AG04449 (cell line): ENCODE measurements around the gene UBASH3A.

Experiments used
- CTCF ChIA-PET: fragments of 350-600 bp; formaldehyde crosslinking; extraction: SDS; loops from one replicate; lab custom pipeline; 2021; ENCODE audit warnings: antibody characterized with exemption; lab: Yijun Ruan, JAX
- POLR2A ChIA-PET: fragments of 400-600, 350-600 bp; formaldehyde crosslinking; extraction: SDS; loops from one replicate; lab custom pipeline; 2020; ENCODE audit warnings: antibody characterized with exemption, inconsistent platforms; lab: Yijun Ruan, JAX
- DNase-seq: peaks from one replicate; pipeline ENCODE4 v3.0.0-alpha.2; 2010; ENCODE audit warnings: low read depth, low spot score
- H3K4me3 ChIP-seq: 2 replicates; pipeline ENCODE4 v1.5.1; 2011; ENCODE audit warnings: low read depth, mild to moderate bottlenecking, control low read depth, low read length
- TF ChIP-seq, protein P1 (sequence below): IDR thresholded peaks from one replicate; pipeline ENCODE4 v1.5.1; 2011; ENCODE audit warnings: mild to moderate bottlenecking, moderate library complexity, low read length, control low read depth, inconsistent platforms; ENCODE audit not compliant: insufficient read depth; ENCODE audit errors: missing control alignments

UBASH3A gene

GRCh38 chr21:42454786-42455185, 51.1 kb downstream of the UBASH3A start:
- CTCF ChIA-PET: no interaction called here
- no peak overlapping the region for H3K4me3 ChIP-seq
- POLR2A ChIA-PET: no interaction called here
- TF ChIP-seq, protein P1, sequence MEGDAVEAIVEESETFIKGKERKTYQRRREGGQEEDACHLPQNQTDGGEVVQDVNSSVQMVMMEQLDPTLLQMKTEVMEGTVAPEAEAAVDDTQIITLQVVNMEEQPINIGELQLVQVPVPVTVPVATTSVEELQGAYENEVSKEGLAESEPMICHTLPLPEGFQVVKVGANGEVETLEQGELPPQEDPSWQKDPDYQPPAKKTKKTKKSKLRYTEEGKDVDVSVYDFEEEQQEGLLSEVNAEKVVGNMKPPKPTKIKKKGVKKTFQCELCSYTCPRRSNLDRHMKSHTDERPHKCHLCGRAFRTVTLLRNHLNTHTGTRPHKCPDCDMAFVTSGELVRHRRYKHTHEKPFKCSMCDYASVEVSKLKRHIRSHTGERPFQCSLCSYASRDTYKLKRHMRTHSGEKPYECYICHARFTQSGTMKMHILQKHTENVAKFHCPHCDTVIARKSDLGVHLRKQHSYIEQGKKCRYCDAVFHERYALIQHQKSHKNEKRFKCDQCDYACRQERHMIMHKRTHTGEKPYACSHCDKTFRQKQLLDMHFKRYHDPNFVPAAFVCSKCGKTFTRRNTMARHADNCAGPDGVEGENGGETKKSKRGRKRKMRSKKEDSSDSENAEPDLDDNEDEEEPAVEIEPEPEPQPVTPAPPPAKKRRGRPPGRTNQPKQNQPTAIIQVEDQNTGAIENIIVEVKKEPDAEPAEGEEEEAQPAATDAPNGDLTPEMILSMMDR: no peak
- DNase-seq: no peak

DNA sequence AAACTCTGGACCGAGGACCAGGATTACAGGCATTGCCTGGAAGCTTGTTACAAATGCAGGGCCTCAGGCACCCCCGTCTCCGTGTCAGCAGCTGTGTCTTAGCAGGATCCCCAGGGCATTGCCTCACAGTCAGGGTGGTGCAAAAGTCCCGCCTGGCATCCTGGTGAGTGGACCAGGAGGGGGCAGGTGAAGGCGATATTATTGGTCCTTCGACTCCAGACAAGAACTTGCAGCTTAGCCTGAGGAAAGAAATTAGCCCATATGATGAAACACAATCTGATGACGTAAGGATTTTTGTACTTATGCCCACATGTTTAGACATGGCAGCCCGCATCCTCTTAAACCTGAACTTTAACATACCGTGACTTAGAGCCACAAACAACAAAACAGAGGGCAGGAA, 51.5 kb downstream of the UBASH3A start:
- no peak for DNase-seq
- H3K4me3 ChIP-seq: no peak overlapping the region
- TF ChIP-seq, protein P1: no peak
- POLR2A ChIA-PET: no interaction called here
- CTCF ChIA-PET: no interaction called here

GRCh38 chr21:42455754-42456440, 52.2 kb downstream of the UBASH3A start:
- DNase-seq: no peak
- TF ChIP-seq, protein P1: no peak
- ChIA-PET POLR2A (no interaction called here), CTCF (no interaction called here)
- H3K4me3 ChIP-seq: no peak overlapping the region

- DNase-seq: no peak
- TF ChIP-seq, protein P1: no peak
- no peak overlapping the region for H3K4me3 ChIP-seq
- POLR2A ChIA-PET: no interaction called here
- CTCF ChIA-PET: no interaction called here
Observed at GRCh38 chr21:42456457-42456856, 52.8 kb downstream of the UBASH3A start.

- POLR2A ChIA-PET: no interaction called here
- no peak overlapping the region for H3K4me3 ChIP-seq
- TF ChIP-seq, protein P1: no peak
- CTCF ChIA-PET: no interaction called here
- DNase-seq: no peak
Observed at GRCh38 chr21:42459082-42459460, 55.4 kb downstream of the UBASH3A start.

DNA sequence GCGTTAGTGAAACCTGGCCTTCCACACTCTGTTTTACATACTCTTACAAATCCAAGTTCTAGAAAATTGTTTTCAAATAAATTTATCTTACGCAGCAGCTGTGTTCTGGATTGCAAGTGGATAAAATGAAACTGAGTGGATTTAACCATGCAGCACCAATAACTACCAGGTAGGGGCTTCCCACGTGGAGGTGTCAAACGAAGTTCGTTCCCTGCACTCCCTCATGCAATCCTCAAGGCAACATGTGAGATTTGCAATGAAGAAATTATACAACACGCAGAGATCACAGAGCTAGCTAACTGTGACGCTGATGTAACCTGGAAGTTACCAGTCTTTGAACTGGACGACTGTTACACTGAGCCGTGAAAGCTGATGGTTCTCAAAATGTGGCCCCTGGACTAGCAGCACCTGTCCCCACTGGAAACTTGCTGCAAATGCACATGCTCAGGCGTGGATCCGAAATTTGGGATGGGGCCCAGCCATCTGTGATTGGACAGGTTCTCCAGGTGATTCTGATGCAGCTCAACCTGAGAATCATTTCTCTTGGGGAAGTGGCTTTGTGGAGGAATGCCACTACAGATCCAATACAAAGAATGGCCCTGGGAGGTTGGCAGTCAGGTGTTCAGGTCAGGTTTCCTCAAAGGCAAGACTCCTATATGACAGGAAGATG, 56.0 kb downstream of the UBASH3A start:
- CTCF ChIA-PET: no interaction called here
- TF ChIP-seq, protein P1: no peak
- POLR2A ChIA-PET: no interaction called here
- no peak for DNase-seq
- no peak overlapping the region for H3K4me3 ChIP-seq
